NCI-H460 (cell line): Measurements from ENCODE around the gene GTF2B. TPM values are rescaled to one million over a fixed set of nuclear protein-coding genes. Genes with fewer than 3 reads are reported as not detected.
"Not testable (repeated sequence)": the region's sequence is repeated elsewhere in the genome, so short reads cannot be mapped to it uniquely, and the experiment has no call there.

Experiments
- DNase-seq: peaks from one replicate; pipeline ENCODE4 v3.0.0-alpha.2; 2016; ENCODE audit warnings: low read depth; ENCODE audit errors: extremely low read depth
- polyA plus RNA-seq: library from polyadenylated mRNA; depleted of rRNA; stranded (reverse); fragments of >200 nt; gene quantifications from 2 replicates; pipeline ENCODE4 v1.2.3, GENCODE V29; 2014; cell fraction: nucleus; rRNA removed
- total RNA-seq: library from RNA; depleted of rRNA; stranded (reverse); fragments of >200 nt; shearing (Covaris generic); gene quantifications from 2 replicates; pipeline ENCODE4 v1.2.3, GENCODE V29; 2014; rRNA removed

GTF2B gene, protein sequence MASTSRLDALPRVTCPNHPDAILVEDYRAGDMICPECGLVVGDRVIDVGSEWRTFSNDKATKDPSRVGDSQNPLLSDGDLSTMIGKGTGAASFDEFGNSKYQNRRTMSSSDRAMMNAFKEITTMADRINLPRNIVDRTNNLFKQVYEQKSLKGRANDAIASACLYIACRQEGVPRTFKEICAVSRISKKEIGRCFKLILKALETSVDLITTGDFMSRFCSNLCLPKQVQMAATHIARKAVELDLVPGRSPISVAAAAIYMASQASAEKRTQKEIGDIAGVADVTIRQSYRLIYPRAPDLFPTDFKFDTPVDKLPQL
- 33.8 and 36.2 TPM in 2 replicates for total RNA-seq
- polyA plus RNA-seq: 19.7 and 21.9 TPM in 2 replicates

DNA sequence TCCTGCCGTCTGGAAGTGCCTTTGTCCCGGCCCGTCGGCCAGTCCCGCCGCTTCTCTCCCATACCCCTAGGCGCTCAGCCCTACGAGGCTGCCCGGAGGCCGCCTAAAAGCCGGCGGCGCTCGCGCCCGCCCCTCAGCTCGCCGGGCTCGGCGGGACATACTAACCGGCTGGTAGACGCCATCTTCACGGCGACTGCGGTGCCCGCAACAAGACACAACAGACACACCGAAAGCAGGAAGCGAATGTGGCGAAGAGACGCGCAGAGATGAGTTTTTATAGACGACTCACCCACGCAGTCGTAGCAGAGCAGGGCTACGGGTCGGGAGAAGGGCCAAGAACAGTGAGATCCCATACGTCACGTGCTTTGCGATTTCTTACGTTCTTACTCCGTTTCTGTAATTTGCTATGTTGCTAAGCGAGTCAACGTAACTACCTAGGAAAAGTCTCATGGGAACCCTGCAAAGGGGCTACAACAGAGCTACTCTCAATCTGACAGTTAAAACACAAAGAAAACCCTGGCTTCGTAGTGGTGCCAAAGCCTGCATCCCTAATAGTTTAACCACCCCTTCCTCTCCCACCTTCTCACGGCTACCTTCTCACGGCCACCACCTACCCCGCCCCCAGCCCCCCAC is at the start of gene GTF2B:
GTF2B (minus strand) TSS at position 250 of the 633 bp plus-strand sequence; CDS start at position 182, 68 bp downstream.
- DNase-seq: peak; percentile 92

DNA sequence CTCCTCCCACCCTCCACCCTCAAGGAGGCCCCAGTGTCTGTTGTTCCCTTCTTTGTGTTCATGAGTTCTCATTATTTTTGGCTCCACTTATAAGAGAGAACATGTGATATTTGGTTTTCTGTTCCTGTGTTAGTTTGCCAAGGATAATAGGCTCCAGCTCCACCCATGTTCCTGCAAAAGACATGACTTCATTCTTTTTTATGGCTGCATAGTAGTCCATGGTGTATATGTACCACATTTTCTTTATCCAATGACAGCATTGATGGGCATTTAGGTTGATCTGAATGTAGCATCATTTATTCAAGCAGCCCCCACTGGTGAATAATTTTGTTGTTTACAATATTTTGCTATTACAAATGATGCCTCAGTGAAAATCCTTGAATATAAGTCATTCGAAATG is 47.2 kb upstream of the GTF2B start:
- not testable (repeated sequence) for DNase-seq

DNA sequence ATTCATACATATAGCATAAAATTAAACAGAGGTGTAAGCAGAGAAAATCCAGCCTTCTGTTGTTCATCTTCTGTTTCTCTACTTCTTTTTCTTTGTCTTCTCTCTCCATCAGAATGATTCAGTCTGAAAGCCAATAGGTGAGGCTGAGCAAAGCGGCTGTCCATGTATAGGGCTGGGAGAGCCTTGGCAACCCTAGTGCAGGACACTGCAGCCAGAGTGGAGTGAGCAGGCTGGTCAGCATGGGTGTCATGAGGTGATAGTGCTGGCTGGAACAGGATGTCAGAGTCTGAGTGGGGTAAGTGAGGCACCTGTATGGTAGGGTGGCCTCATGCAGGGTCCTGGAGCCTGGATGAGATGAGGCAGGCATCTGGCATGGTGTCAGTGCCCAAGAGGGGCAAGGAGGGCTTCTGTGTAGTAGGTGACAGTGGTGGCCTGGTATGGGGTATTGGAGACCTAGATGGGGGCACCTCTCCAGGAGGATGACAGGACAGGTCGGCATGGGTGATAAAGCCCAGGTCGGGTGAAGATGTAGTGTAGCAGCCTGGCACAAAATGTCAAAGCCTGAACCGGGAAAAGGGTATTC is 45.5 kb upstream of the GTF2B start:
- DNase-seq: no peak

DNA sequence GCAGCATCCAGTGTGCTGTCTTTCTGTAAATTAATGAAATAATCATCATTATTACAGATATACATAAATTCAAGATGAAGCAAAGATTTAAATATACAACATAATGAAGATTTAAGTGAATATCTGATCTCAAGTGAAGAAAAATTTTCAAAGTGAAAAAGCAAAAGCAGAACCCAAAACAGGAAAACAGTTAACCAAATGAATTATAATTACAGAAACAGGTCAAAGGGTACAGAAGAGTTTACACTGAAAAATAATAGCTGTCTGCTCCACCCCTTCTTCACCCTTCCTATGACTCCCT is 44.8 kb upstream of the GTF2B start:
- DNase-seq: no peak

DNA sequence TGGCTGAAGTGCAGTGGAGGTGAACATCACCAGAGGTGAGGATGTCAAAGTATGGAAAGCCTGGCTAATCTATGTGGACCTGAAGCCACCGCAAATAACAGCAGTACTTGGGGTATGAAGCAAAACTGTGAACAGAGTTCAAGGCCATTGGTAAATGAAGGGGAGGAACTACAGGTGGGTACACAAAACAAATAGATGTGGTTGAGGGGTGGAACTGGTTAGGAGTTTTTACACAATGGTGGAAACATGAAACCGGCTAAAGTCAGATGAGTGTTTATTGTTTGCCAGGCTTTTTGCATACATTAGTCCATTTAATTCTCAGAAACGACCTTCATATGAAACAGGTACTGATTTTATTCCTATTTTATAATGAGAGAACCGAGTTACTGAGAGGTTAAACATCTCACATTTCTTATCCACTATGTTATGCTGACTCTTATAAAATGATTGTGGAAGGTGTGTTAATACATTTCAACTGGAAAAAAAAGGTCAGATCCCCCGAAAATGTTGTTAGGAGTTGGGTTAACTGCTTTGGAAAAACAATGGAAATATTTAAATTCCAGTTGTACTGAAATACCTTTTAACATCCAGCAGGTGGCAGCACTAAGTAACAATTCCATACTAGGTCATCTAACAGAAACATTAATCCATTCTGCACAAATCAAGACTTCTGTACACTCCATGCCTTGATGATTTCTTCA is 44.3 kb upstream of the GTF2B start:
- DNase-seq: peak; percentile 23

DNA sequence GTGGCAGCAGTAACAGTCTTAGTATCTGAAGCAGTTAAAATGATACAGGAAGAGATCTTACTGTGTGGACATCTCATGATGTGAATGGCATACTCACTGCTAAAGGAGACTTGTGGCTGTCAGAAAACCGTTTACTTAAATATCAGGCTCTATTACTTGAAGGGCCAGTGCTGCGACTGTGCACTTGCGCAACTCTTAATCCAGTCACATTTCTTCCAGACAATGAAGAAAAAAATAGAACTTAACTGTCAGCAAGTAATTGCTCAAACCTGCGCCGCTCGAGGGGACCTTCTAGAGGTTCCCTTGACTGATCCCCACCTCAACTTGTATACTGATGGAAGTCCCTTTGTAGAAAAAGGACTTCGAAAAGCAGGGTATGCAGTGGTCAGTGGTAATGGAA is 38.8 kb upstream of the GTF2B start:
- DNase-seq: not testable (repeated sequence)

DNA sequence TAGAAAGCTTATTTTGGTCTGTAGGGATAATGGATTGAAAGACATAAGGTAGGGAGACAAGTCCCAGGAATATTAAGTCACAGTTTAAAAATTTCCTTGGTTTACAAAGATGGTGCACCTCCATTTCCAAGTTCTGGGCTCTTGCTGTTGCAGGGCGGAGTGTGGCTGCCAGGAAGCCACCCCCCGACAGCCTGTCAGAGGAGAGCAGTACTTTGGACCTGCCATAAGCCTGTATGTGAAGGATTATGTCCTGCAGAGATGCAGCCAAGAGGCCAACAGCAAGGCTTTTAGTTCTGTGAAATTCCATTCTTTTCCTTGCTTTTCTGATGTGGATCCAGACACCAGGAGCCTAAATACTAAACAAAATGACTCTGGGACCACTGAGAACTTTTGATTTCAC is 31.9 kb upstream of the GTF2B start:
- DNase-seq: no peak

DNA sequence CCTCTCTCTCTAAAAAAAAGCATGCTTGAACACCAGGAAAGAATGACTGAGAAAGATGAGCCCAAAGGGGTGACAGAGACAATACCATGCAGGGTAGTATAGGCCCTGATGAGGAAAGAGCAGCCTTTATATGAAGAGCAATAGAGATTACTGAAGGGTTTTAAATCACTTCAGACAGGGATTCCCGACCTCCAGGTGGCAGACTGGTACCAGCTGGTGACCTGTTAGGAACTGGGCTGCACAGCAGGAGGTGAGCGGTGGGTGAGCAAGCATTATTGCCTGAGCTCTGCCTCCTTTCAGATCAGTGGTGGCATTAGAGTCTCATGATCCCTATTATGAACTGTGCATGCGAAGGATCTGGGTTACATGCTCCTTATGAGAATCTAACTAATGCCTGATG is 30.8 kb upstream of the GTF2B start:
- DNase-seq: no peak

DNA sequence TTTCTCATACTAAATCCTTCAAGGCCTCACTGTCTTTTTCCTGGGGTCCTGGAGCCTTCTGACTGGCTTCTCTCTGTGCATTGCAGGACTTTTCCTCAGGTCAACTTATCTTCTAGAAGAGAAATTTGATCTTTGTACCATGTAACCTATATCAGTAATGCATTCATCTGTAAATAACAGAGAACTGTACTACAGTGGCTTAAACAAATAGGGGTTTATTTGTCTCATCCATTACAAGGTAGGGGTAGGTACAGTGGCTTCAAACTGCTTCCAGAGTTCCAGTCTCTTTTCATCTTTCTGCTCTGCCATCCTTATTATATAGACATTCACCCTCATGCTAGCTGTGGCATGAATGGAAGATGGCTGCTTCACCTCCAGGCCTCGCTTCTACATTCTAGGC is 29.5 kb upstream of the GTF2B start:
- DNase-seq: no peak

DNA sequence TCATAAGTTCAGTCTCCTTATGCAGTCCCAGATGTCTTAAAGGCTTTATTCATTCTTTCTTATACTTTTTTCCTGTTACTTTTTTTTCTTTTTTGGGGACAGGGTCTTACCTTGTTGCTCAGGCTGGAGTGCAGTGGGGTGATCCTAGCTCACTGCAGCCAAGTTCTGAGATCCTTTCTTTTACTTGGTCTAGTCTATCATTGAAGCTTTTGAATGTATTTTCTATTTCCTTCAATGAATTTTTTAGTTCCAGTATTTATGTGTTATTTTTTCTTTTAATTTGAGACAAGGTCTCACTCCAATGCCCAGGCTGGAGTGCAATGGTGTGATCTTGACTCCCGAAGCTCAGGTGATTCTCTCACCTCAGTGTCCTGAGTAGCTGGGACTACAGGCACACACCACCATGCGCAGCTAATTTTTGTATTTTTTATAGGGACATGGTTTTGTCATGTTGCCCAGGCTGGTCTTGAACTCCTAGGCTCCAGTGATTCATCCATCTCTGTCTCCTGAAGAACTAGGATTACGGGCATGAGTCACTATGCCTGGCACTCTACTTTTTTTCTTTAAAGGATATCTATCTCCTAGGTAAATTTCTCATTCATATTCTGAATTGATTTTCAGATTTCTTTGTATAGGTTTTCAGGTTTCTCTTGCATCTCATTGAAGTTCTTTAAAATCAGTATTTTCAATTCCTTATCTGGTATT is 26.1 kb upstream of the GTF2B start:
- DNase-seq: no peak

DNA sequence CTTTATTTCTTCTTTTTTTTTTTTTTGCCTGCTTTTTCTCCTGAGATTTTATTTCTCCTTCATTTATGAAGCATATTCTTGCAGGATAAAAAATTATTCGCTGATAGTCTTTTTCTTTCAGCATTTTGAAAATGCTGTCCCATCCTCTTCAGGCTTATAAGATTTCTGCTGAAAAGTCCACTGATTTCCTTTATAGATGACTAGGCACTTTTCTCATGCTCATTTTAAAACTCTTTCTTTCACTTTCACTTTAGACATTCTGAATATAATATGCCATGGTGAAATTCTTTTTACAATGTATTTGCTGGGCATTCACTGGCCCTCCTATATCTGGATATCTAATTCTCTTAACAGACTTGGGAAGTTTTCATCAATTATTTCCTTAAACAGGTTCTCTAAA is 25.5 kb upstream of the GTF2B start:
- DNase-seq: no peak

DNA sequence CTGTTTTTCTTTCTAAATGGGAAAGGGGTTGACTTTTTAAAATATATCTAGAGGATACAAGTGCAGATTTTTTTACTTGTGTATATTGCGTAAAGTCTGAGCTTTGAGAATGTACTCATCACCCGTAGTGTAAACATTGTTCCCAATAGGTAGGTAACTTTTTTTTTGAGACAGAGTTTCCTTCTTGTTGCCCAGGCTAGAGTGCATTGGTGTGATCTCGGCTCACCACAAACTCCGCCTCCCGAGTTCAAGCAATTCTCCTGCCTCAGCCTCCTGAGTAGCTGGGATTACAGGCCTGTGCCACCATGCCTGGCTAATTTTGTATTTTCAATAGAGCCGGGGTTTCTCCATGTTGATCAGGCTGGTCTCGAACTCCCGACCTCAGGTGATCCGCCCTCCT is 20.4 kb upstream of the GTF2B start:
- DNase-seq: not testable (repeated sequence)

DNA sequence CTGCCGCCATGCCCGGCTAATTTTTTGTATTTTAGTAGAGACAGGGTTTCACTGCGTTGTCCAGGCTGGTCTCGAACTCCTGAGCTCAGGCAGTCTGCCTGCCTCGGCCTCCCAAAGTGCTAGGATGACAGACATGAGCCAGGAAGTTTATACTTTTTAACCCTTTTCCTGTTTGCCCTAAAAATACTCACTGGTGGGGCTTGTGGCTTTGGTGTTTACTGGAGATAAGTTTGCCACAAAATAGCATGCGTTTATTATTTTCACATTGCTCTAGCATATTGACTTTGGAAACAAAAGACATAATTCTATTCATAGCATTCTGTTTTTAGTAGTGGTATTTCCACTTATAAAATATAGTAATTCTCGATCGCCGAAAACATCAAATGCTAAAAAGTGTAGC is 19.8 kb upstream of the GTF2B start:
- DNase-seq: no peak

DNA sequence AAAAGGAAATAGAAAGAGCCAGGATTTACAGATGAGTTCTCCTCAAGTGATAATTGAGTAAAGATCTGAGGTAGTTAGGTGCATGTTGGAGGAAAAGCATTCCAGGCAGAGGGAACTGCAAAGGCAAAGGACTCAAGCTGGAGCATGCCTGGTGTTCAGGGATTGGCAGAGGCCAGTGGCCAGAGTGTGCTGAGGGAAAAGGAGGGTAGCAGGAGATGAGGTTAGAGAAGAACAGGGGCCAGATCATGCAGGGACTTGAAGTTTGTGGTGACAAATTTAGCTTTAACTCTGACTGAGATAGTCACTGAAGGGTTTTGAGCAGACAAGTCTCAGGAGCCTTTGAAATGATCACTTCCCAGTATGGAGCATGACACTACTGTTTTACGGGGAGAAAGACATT is 19.0 kb upstream of the GTF2B start:
- no peak for DNase-seq

DNA sequence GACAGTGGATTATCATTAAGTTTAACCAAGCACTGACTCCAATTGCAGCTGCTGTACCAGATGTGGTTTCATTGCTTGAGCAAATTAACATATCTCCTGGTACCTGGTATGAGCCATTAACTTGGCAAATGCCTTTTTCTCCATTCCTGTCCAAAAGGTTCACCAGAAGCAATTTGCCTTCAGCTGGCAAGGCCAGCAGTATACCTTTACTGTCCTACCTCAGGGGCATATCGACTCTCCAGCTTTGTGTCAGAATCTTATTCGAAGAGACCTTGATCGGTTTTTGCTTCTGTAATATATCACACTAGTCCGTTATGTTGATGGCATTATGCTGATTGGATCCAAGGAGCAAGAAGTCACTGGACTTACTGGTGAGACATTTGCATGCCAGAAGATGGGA is 9.5 kb upstream of the GTF2B start:
- no peak for DNase-seq

DNA sequence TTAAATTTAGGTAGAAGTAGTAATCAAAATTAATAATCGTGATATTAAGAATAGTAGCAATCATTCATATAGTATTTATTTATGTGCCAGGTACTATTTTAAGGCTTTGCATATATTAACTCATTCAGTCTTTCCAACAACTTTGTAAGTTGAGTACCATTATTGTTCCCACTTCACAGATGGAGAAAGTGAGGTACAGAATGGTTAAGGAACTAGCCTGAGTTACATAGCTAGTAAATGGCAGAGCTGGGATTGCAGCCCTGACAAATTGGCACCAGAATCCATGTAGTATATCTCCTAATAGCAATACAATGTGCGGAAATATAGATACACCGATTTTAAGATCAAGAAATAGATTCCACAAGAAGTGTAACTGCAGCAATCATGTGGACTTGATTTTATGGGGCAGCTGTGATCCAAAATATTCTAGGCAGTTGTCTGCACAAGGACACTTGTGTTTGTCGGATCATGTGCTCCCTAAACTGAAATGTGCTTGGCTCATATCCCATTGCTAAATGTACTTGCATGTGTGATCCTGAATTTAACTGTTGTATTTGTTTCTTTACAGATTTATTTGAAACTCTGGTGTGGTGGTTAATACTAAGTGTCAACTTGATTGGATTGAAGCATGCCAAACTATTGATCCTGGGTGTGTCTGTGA is 5.8 kb upstream of the GTF2B start:
- no peak for DNase-seq

DNA sequence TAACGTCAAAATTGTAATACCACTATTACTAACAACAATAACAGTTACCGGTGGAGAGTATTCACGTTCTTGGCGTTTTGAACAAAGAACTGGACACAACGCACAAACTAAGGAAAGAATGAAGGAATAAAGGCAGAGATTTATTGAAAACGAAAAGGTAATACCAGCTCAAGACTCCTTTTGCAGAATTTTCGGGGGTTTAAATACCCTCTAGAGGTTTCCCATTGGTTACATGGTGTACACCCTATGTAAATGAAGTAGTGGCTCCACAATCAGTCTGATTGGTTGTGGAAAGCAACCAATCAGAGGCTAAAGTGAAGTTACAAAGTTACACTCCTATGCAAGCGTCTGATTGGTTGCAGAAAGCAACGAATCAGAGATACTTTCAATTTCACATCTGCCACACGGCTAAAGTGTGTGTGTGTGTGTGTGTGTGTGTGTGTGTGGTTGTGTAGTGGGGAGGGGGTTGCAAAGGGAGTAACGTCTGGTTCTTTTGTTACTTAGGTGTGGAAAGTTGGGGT is 1.1 kb upstream of the GTF2B start:
- peak; percentile 89 for DNase-seq

DNA sequence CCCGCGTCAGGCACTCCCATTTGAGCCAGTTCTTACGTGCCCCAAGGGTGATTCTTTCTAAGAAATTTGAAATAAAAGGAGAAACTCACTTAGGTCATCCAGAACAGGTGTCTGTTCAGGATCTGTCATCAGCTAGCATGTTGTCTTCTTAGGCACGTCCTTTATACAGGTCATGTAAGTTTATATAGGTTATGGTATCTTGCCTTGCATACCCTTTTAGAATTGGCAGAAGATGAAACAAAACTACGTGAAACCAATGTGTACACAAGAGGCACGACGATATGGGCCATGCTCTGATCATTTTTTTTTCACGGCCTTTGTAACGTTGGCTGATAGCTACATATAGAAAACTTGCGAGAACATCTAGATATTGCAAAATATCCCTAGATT is 579 bp upstream of the GTF2B start:
- no peak for DNase-seq

DNA sequence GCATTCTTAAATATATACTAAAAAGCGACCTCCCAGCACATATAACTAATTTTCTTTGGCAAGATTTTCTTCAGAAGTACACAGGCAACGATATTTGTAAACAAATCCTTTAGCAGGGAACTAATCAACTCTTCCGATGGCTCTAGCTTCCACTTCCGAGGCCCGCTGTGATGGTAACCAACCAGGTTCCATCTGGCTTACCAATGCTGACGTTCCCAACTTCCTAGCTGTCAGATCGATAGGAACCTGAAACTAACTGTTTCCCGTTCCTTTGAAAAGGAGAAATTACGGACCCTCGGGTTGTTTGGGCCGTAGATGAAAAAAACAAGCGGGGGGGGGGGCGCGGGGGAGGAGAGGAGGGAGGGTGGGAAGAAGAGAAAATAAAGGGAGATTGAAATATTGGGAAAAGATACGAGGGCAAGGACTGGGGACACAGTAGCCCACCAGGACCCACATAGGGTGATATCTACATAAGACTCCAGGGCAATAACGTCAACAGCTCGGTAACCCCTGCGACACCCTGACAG is 513 bp downstream of the GTF2B start:
- DNase-seq: no peak

DNA sequence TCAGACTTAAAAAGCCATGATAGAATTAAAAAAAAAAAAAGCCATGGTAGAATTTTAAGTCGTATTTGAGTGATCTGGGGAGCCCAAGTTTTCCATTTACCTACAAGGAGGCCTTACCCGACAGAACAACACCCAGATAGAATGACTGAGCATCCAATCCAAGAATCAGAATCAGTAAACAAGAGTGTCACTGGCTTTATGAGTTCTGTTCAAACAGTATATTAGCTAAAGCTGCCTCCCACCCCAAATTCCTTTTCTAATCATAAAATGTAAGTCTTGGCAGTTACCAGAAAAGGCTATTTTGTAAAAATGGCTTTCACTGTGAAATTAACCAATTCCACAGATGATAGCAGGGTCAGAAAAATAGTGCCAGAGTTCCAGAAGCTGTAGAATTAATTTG is 1.2 kb downstream of the GTF2B start:
- no peak for DNase-seq
